ENCODE results near the gene OR2A25.

Gene OR2A25

DNA sequence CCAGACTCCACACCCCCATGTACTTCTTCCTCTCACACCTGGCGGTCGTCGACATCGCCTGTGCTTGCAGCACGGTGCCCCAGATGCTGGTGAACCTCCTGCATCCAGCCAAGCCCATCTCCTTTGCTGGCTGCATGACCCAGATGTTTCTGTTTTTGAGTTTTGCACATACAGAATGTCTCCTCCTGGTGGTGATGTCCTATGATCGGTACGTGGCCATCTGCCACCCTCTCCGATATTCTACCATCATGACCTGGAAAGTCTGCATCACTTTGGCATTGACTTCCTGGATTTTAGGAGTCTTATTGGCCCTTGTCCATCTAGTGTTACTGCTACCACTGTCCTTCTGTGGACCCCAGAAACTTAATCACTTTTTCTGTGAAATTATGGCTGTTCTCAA is 4.8 kb downstream of the OR2A25 start:
- DNase-seq (ENCODE audit: low spot score), result no peak

DNA sequence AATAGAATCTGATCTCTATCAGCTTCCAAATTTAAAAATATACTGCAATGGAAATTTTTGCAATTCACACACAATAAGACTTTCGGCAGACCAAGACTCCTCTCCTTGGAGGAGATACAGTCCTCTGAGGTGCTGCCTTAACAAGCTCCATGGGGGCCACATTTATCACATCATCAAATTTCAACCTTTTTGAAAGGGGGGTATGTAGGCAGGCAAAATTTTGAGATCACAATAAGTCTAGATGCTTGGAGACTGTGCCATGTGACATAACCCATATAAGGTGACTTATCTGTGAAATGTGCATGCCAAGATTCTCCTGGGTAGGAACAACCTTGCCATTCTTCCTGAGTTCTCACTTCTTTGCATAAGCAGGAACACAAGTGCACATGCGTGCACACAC is 16.4 kb downstream of the OR2A25 start, which contains the start of gene OR2A12:
Gene OR2A12, plus strand, starts transcription at position 301 of the 400 bp plus-strand sequence. CDS start 8,830 bp downstream, outside the sequence.
- no peak for DNase-seq (ENCODE audit: low spot score)

DNA sequence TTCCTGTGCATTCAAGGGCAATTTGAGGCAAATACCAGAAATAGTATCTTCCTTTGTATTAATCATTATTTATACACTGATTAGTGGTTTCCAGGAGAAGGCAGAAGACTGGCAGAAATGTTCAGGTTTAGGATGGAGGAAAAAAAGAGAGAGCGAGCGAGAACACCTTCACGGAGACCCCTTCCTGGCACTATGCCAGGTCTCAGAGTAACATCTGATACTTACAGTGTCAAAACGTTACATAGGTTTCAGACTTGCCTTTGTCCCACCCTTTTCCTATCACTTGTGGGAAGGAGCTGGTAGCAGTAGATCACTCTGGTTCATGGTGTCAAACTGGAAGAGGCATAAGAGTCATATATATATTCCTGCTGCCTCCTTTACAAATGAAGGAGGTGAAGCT is 17.1 kb downstream of the OR2A25 start:
- no peak for DNase-seq (ENCODE audit: low spot score)

- DNase-seq (ENCODE audit: low spot score), result no peak
Measured at GRCh38 chr7:144087230-144087629, 17.6 kb downstream of the OR2A25 start.

GRCh38 chr7:144090667-144091066 is 21.1 kb downstream of the OR2A25 start:
- DNase-seq (ENCODE audit: low spot score), result no peak

- DNase-seq (ENCODE audit: low spot score), result no peak
Measured at GRCh38 chr7:144098776-144099175, 29.2 kb downstream of the OR2A25 start.

GRCh38 chr7:144100607-144101006 is 31.0 kb downstream of the OR2A25 start:
- DNase-seq (ENCODE audit: low spot score), result no peak

- DNase-seq (ENCODE audit: low spot score), result no peak
Measured at GRCh38 chr7:144102041-144102440, 32.4 kb downstream of the OR2A25 start.

GRCh38 chr7:144105211-144105610 is 35.6 kb downstream of the OR2A25 start:
- DNase-seq (ENCODE audit: low spot score), result no peak

DNA sequence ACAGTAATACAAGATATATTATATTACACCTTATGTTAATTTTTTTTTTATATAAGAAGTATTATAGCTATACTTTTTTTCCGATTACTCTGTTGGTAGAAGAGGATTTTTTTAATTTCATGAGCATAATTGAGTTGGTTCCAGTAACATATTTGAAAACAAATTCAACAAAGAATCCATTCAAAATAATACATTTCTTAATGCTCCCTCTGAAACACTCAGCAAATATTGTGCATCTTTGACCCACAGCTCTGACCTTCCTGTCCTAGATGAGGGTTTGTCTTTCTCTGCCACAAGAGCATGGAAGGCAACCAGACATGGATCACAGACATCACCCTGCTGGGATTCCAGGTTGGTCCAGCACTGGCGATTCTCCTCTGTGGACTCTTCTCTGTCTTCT is 39.7 kb downstream of the OR2A25 start, which contains the start of gene OR2A2:
Gene OR2A2, plus strand, starts transcription at position 301 of the 400 bp plus-strand sequence. Its CDS starts 0 bp downstream, at position 301.
- DNase-seq (ENCODE audit: low spot score), result no peak

DNA sequence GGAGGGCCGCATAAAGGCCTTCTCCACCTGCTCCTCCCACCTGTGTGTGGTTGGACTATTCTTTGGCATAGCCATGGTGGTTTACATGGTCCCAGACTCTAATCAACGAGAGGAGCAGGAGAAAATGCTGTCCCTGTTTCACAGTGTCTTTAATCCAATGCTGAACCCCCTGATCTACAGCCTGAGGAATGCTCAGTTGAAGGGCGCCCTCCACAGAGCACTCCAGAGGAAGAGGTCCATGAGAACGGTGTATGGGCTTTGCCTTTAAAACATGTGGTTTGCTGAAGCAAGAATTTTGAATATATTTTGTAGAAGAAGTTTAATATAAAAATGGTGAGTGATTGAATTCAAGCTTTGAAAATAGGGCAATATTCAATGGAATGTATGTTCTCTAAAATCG is 40.7 kb downstream of the OR2A25 start:
- DNase-seq (ENCODE audit: low spot score), result no peak

DNA sequence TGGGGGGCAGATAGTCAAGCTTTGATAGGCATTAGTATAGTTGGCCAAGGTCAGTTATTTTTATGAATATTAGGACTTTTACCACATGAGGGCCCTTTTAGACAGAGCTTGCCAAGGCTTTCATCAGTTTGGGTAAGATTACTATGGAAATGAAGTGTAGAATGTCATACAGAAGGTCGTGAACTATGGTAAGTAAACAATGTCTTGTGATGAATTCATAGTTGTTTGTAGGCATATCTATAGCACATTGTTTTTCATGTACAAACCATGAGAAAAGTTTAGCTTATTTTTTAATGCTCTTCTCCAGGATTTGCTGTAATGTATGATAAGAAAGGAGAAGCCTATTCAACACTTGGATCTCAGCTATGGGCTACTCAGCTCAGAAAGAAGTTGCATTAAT is 44.0 kb downstream of the OR2A25 start:
- no peak for DNase-seq (ENCODE audit: low spot score)

- DNase-seq (ENCODE audit: low spot score), result no peak
Measured at GRCh38 chr7:144118341-144118740, 48.7 kb downstream of the OR2A25 start.

DNA sequence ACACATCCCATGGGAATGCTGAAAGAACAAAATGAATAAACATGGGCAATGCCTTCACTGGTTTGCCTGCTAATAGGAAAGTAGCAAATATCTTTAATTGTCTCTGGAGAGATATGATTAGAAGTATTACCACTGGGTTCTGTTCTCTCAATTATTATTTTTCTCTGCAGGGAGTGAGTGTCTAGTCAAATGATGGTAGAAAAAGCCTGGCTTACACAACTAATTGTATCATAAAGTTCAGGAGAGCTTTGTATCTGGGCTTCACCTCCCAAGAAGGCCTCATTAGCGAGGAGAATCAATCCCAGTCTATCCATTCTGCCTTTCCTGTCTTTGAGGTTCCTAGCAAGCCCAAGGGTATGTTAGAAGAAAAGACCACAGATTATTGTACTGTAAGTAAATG is 53.3 kb downstream of the OR2A25 start, which contains the start of gene OR2A14:
Gene OR2A14, plus strand, starts transcription at position 301 of the 400 bp plus-strand sequence. CDS start 5,937 bp downstream, outside the sequence.
- DNase-seq (ENCODE audit: low spot score), result no peak

Data from hematopoietic multipotent progenitor cell treated with erythropoietin and hydrocortisone succinate and interleukin-3 and kit ligand, for 15 days (in vitro differentiated cells).